Activated CD4-positive, alpha-beta T cell treated with anti-CD3 and anti-CD28 coated beads, Interleukin-2, amount 10 ng/mL, durations not matched to agents 7 days and 5 days (primary cell): Measurements from ENCODE around the gene WDR27. TPM values are rescaled to one million over a fixed set of nuclear protein-coding genes. Genes with fewer than 3 reads are reported as not detected.
"Not testable (repeated sequence)": the region's sequence is repeated elsewhere in the genome, so short reads cannot be mapped to it uniquely, and the experiment has no call there.

Experiments used
- CTCF ChIA-PET: fragments of 350-600 bp; sonication (Branson Sonifier 250); formaldehyde crosslinking; loops from one replicate; lab custom pipeline; 2021; ENCODE audit warnings: antibody characterized with exemption; lab: Charles Lee
- POLR2A ChIA-PET: fragments of 350-600 bp; sonication (Branson Sonifier 250); formaldehyde crosslinking; loops from one replicate; lab custom pipeline; 2021; ENCODE audit warnings: antibody characterized with exemption; lab: Charles Lee
- DNase-seq: peaks from one replicate; pipeline ENCODE4 v3.0.0-alpha.2; 2020
- H3K27ac Mint-ChIP-seq: one replicate; pipeline ENCODE4 v1.8.0; 2021; ENCODE audit warnings: mild to moderate bottlenecking, moderate library complexity, mixed read lengths
- H3K27me3 Mint-ChIP-seq: one replicate; pipeline ENCODE4 v1.8.0; 2021; ENCODE audit warnings: mixed read lengths
- H3K36me3 Mint-ChIP-seq: one replicate; pipeline ENCODE4 v1.8.0; 2021; ENCODE audit warnings: low read depth, mixed read lengths
- H3K4me1 Mint-ChIP-seq: one replicate; pipeline ENCODE4 v1.8.0; 2021; ENCODE audit warnings: mixed read lengths
- H3K4me3 Mint-ChIP-seq: one replicate; pipeline ENCODE4 v1.8.0; 2021; ENCODE audit warnings: mild to moderate bottlenecking, moderate library complexity, mixed read lengths
- H3K9me3 Mint-ChIP-seq: one replicate; pipeline ENCODE4 v1.8.0; 2021; ENCODE audit warnings: mixed read lengths
- total RNA-seq, 2 experiments: library from RNA; stranded (reverse); gene quantifications; one replicate each; pipeline ENCODE4 v1.2.3, GENCODE V29; 2021

WDR27 gene
- total RNA-seq, 2 experiments from 2014 or later: 18.1 to 21.9 TPM

DNA sequence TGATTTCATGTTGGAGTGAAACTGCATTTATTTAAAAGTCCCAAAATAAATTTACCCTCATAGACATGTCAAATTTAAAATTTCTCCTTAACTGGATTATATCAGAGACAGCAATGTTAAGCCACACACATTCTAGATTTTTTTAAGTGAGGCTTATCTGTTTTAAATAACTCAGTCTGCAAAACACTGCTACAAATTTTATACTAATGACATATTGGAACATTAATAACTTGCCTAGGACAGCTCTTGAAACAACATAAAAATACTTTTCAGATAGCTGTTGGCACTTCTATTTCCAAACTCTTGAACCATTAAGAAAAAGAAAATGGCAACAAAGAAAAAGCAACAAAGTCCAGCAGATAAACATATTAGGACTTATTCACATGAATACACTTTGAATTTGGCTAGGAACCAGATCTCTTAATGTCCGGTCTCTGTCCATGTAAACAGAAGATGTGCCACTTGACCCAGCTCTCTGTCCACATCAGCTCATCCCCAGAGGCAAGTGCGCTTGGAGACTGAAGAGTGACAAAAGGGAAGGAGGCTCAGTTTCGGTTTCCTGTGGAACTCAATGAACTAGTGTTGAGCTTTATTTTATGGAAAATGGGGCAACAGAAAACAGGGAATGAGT, 228.9 kb downstream of the WDR27 start:
- no peak overlapping the region for H3K27ac Mint-ChIP-seq
- ChIA-PET CTCF (no interaction called here), POLR2A (no interaction called here)
- peaks cover 22% of the 10 kb centered on the region for H3K9me3 Mint-ChIP-seq
- no peak for DNase-seq
- no peaks in the 10 kb centered on the region for H3K36me3 Mint-ChIP-seq
- no peak overlapping the region for H3K4me3 Mint-ChIP-seq
- no peaks in the 10 kb centered on the region for H3K27me3 Mint-ChIP-seq
- H3K4me1 Mint-ChIP-seq: no peaks in the 10 kb centered on the region

DNA sequence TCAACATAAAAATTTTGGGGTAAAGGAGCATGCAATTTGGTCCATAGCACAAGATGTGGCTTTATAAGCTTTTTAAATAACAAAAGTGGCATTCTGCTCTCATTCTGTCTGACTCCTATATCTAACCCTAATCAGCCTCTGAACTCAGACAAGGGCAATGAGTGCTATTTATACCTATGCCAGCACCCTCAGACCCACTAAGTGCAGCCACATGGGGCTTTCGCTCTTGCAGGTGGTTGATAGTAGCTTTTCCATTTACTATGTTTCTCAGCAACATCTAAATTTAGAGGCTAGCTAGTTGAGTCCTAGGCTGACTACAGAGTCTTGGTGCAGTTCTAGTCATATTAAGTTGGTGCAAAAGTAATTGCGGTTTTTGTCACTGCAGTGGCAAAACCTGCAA, 231.0 kb downstream of the WDR27 start:
- Mint-ChIP-seq H3K4me3 (no peak overlapping the region), H3K27me3 (no peaks in the 10 kb centered on the region), H3K36me3 (no peaks in the 10 kb centered on the region), H3K27ac (no peak overlapping the region), H3K9me3 (peaks cover 35% of the 10 kb centered on the region), H3K4me1 (no peaks in the 10 kb centered on the region)
- ChIA-PET CTCF (interaction anchor here (1.2 kb wide), 1 partner anchor 34 kb away, joined by 3 read pairs; no protein-coding TSS in a partner anchor), POLR2A (no interaction called here)
- DNase-seq: no peak

DNA sequence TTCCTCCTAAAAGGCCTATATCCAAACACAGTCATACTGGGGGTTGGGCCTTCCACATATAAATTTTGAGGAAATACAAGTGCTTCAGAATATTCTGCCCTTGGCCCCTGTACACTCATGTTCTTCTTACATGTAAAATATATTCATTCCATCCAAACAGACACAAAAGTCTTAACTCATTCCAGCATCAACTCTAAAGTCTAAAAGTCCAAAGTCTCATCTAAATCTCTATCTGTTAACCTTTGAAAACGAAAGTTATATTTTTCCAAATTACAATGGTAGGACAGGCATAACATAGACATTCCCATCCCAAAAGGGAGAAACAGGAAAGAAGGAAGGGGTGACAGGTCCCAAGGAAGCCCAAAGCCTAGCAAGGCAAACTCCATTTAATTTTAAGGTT, 232.8 kb downstream of the WDR27 start:
- H3K36me3 Mint-ChIP-seq: peaks cover 2% of the 10 kb centered on the region
- peaks cover 33% of the 10 kb centered on the region for H3K9me3 Mint-ChIP-seq
- H3K27ac Mint-ChIP-seq: no peak overlapping the region
- POLR2A ChIA-PET: no interaction called here
- CTCF ChIA-PET: no interaction called here
- no peaks in the 10 kb centered on the region for H3K4me1 Mint-ChIP-seq
- no peak for DNase-seq
- H3K4me3 Mint-ChIP-seq: no peak overlapping the region
- no peaks in the 10 kb centered on the region for H3K27me3 Mint-ChIP-seq

DNA sequence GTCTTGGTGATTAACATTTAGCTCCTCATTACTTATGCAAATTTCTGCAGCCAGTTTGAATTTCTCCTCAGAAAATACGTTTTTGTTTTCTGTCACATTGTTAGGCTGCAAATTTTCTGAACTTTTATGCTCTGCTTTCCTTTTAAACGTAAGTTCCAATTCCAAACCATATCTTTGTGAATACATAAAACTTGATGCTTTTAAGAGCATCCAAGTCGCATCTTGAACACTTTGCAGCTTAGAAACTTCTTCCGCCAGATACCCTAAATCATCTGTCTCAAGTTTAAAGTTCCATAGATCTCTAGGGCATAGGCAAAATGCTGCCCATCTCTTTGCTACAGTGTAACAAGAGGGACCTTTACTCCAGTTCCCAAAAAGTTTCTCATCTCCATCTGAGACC, 234.1 kb downstream of the WDR27 start:
- H3K36me3 Mint-ChIP-seq, POLR2A ChIA-PET, H3K4me1 Mint-ChIP-seq, H3K27ac Mint-ChIP-seq, DNase-seq, H3K4me3 Mint-ChIP-seq, H3K27me3 Mint-ChIP-seq, CTCF ChIA-PET: not testable (repeated sequence)
- H3K9me3 Mint-ChIP-seq: peaks cover 30% of the 10 kb centered on the region

DNA sequence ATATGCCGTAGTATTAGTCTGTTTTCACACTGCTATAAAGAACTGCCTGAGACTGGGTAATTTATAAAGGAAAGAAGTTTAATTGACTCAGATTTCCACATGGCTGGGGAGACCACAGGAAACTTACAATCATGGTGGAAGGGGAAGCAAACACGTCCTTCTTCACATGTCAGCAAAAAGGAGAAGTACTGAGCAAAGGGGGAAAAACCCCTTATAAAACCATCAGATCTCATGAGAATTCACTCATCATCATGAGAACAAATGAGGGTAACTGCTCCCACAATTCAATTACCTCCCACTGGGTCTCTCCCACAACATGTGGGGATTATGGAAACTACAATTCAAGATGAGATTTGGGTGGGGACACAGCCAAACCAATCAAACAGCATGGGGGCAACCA, 235.6 kb downstream of the WDR27 start:
- DNase-seq, H3K27ac Mint-ChIP-seq, H3K4me1 Mint-ChIP-seq, H3K4me3 Mint-ChIP-seq, H3K36me3 Mint-ChIP-seq, POLR2A ChIA-PET, CTCF ChIA-PET, H3K27me3 Mint-ChIP-seq: not testable (repeated sequence)
- peaks cover 30% of the 10 kb centered on the region for H3K9me3 Mint-ChIP-seq

DNA sequence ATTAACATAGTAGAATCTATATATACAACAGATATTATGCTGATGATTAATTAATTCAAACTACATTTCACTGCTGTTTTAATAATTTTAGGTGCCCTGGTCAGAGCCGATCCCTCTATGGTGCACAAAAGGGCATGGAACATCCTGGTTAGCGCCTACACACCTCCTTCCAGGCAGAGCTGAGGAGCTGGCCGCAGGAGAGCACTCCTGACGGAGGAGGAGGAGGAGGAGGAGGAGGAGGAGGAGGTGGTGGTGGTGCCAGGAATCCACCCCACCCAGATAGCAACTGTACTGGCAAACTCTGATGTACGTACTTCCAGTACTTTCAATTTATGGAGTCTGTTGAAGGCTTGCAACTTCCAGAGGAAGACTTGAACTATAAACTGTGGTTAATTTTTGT, 244.1 kb downstream of the WDR27 start:
- POLR2A ChIA-PET: no interaction called here
- Mint-ChIP-seq H3K27me3 (no peaks in the 10 kb centered on the region), H3K4me1 (no peaks in the 10 kb centered on the region), H3K36me3 (no peaks in the 10 kb centered on the region), H3K9me3 (no peaks in the 10 kb centered on the region), H3K4me3 (no peak overlapping the region), H3K27ac (no peak overlapping the region)
- no peak for DNase-seq
- CTCF ChIA-PET: no interaction called here

DNA sequence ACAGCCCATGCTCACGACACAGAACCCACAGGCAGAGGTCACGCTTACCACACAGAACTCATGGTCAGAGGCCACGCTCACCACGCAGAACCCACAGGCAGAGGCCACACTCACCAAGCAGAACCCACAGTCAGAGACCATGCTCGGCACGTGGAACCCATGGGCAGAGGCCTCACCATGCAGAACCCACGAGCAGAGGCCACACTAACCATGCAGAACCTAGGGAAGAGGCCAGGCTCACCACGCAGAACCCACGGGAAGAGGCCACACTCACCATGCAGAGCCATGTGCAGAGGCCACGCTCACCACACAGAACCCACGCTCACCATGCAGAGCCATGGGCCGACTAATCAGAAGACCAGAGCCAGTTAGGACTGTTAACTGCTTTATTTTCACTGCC, 245.0 kb downstream of the WDR27 start:
- Mint-ChIP-seq H3K27me3 (no peaks in the 10 kb centered on the region), H3K27ac (no peak overlapping the region), H3K36me3 (no peaks in the 10 kb centered on the region), H3K9me3 (no peaks in the 10 kb centered on the region), H3K4me3 (no peak overlapping the region), H3K4me1 (no peaks in the 10 kb centered on the region)
- DNase-seq: no peak
- ChIA-PET CTCF (no interaction called here), POLR2A (no interaction called here)

DNA sequence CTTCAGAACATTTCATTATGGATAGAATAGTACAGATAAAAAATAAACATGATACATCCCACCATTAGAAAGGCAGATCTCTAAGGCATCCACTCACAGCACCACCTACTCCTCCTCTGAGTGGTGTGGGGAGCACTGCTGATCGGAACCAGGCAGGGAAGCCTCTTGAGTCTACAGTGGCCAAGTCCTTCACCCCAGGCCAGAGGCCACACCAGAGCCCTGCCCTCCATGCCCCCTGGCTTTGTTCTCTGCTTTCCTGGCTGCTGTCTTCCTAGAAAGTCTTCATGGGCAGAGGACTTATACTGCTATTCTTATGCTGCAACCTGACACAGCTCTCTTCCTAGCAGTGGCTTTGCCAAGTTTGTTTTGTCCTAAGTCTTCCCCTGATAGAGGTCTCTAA, 246.4 kb downstream of the WDR27 start:
- Mint-ChIP-seq H3K36me3 (no peaks in the 10 kb centered on the region), H3K9me3 (no peaks in the 10 kb centered on the region), H3K27ac (no peak overlapping the region), H3K4me1 (no peaks in the 10 kb centered on the region), H3K4me3 (no peak overlapping the region), H3K27me3 (no peaks in the 10 kb centered on the region)
- ChIA-PET CTCF (no interaction called here), POLR2A (no interaction called here)
- no peak for DNase-seq

DNA sequence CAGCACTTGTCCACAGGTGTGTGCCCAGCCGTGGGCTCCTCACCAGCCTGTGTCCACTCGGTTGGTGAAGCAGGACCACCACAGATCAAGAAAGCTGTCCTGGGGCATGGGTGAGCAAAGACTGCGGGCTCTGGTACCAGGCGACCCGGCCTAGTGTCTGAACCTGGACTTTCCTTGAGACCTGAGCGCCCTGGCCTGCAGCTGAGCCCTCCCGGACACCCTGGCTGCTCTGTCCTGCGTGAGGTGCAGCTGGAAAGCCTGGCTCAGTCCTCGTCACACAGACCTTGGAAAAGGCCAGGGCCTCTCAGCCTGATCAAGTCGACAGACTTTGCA, 247.0 kb downstream of the WDR27 start:
- ChIA-PET POLR2A (no interaction called here), CTCF (no interaction called here)
- H3K36me3 Mint-ChIP-seq: no peaks in the 10 kb centered on the region
- no peaks in the 10 kb centered on the region for H3K27me3 Mint-ChIP-seq
- H3K9me3 Mint-ChIP-seq: no peaks in the 10 kb centered on the region
- no peak overlapping the region for H3K27ac Mint-ChIP-seq
- no peak for DNase-seq
- no peak overlapping the region for H3K4me3 Mint-ChIP-seq
- no peaks in the 10 kb centered on the region for H3K4me1 Mint-ChIP-seq

DNA sequence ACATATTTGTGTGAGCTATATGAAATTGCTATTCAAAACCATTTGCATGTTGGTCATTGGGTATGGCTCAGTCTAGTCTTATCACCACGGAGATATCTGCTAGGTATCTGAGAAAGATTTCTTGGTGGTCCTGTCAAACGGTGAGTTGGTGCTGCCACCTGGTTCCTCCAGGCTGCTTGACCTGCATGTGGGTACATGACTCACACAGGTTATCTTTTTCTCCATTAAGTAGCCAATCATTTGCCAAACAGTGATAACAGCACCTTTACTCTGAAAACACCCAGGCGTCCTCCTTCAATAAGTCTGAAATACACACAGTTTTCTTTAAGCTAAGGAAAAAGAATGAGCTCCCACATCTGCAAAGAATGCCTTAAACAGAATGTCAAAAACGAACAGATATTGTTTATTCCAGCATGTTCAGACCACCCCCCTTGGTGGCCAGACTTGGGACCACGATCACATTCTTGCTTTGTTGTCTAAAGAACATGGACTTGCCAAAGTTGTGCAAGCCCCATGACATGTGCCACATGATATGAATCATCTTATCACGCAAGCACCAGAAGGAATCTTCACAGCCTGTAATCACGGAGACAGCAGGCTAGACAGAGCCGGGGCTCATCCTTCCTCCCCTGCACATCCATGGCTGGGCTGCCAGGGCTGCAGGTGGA, 247.5 kb downstream of the WDR27 start:
- no peaks in the 10 kb centered on the region for H3K27me3 Mint-ChIP-seq
- H3K36me3 Mint-ChIP-seq: no peaks in the 10 kb centered on the region
- ChIA-PET CTCF (no interaction called here), POLR2A (no interaction called here)
- DNase-seq: no peak
- no peaks in the 10 kb centered on the region for H3K9me3 Mint-ChIP-seq
- no peak overlapping the region for H3K27ac Mint-ChIP-seq
- no peaks in the 10 kb centered on the region for H3K4me1 Mint-ChIP-seq
- H3K4me3 Mint-ChIP-seq: no peak overlapping the region

DNA sequence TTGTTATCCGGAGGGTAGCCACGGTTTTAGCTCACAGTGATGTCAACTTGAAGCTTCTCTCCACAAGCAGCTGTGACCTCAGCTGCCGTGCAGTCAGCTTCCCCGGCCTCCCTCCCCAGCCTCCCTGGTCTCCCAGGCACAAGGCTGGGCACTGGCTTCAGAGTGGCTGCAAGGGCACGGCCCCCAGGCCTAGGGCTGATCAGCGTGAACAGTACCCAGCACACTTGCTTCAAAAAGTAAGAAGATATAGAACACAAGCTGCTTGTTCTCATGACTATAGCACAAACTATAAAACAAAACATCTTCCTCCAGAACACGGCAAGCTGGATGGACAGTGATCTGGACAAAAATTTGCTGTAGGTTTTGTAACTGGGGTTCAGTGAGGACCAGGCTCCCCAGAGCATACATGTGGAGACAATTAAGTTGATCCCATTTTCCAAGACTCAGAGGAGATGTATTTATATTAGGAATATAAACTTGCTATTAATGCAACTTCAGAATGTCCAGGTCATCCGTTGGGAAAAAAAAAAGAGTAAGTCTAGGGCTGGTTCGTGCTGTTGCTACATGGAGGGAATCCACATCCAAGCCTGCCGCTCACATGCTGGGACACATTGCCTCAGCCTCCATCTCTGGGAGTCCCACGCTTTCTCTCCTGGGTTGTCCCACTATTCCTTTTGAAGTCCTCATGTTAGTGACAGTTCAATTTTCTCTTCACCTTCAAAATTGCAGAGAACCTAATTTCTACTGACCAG, 248.8 kb downstream of the WDR27 start:
- H3K36me3 Mint-ChIP-seq: no peaks in the 10 kb centered on the region
- H3K27me3 Mint-ChIP-seq: no peaks in the 10 kb centered on the region
- H3K9me3 Mint-ChIP-seq: no peaks in the 10 kb centered on the region
- no peak overlapping the region for H3K4me3 Mint-ChIP-seq
- no peak for DNase-seq
- H3K4me1 Mint-ChIP-seq: no peaks in the 10 kb centered on the region
- CTCF ChIA-PET: interaction anchor here (0.6 kb wide), 1 partner anchor 246 kb away, joined by 3 read pairs; no protein-coding TSS in a partner anchor
- POLR2A ChIA-PET: no interaction called here
- no peak overlapping the region for H3K27ac Mint-ChIP-seq

DNA sequence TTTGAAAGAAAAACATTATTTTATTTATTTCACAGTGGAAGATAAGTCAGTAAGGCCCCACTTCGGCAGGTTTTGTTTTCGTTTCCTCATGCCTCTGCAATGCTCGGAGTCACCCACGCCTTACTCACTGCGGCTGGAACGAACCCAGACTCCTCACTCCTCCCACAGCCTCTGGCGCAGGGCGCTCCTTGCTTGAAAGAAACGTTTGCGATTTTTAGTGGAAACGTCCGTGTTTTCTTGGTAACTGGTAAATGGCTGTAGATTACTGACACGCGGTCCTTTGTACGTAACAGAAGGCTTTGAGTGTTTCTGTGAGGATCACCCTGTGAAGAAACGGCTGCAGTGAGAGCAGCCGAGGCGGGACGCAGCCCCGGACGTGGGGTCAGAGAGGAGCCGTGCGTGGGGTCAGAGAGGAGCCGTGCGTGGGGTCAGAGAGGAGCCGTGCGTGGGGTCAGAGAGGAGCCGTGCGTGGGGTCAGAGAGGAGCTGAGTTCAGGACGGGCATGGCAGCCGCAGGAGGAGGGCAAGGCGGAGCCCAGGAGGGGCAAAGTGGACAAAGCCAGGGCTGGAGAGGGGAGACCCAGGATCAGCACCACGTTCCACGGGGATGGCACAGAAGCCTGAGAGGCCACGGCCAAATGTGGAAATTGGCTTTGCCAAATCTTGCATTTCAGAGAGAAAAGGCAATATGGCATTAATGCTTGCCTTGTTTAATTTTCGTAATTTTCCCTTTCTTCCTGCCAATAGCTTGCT, 249.5 kb downstream of the WDR27 start:
- no peak for DNase-seq
- ChIA-PET POLR2A (no interaction called here), CTCF (interaction anchor here (0.6 kb wide), 1 partner anchor 245 kb away, joined by 3 read pairs; no protein-coding TSS in a partner anchor)
- Mint-ChIP-seq H3K27me3 (no peaks in the 10 kb centered on the region), H3K4me3 (no peak overlapping the region), H3K9me3 (no peaks in the 10 kb centered on the region), H3K4me1 (no peaks in the 10 kb centered on the region), H3K27ac (no peak overlapping the region), H3K36me3 (no peaks in the 10 kb centered on the region)
